Mucosa of rectum (tissue), 2 donors: ENCODE measurements around the gene RNF224.

ENCODE experiments used
- H3K27ac ChIP-seq, 2 donors: one replicate each; pipeline ENCODE4 v1.7.0; 2013; ENCODE audit warnings: inconsistent platforms in 2 of 2, low read depth in 2 of 2, low read length in 2 of 2
- H3K27me3 ChIP-seq, 2 donors: one replicate each; pipeline ENCODE4 v1.7.0; 2013; ENCODE audit warnings: low read length in 2 of 2; ENCODE audit not compliant: control insufficient read depth in 2 of 2, insufficient read depth in 2 of 2
- H3K36me3 ChIP-seq, 2 donors: one replicate each; pipeline ENCODE4 v1.7.0; 2013; ENCODE audit warnings: low read length in 2 of 2; ENCODE audit not compliant: control insufficient read depth in 2 of 2, insufficient read depth in 2 of 2
- H3K4me1 ChIP-seq, 2 donors: one replicate each; pipeline ENCODE4 v1.7.0; 2013; ENCODE audit warnings: low read length in 2 of 2, mild to moderate bottlenecking in 1 of 2; ENCODE audit not compliant: control insufficient read depth in 2 of 2, insufficient read depth in 2 of 2
- H3K4me3 ChIP-seq, 2 donors: one replicate each; pipeline ENCODE4 v1.7.0; 2013; ENCODE audit warnings: low read length in 2 of 2
- H3K9ac ChIP-seq, 2 donors: one replicate each; pipeline ENCODE4 v1.7.0; 2013; ENCODE audit warnings: low read length in 2 of 2, low read depth in 1 of 2, mild to moderate bottlenecking in 1 of 2
- H3K9me3 ChIP-seq, 2 donors: one replicate each; pipeline ENCODE4 v1.7.0; 2013; ENCODE audit warnings: low read length in 2 of 2; ENCODE audit not compliant: control insufficient read depth in 2 of 2
- donor health status: healthy.
- donor health status: Normal muscosa, but diverticular disease.

Gene RNF224

GRCh38 chr9:137192448-137192780, 34.9 kb upstream of the RNF224 start:
- no peak overlapping the region for H3K9ac ChIP-seq

DNA sequence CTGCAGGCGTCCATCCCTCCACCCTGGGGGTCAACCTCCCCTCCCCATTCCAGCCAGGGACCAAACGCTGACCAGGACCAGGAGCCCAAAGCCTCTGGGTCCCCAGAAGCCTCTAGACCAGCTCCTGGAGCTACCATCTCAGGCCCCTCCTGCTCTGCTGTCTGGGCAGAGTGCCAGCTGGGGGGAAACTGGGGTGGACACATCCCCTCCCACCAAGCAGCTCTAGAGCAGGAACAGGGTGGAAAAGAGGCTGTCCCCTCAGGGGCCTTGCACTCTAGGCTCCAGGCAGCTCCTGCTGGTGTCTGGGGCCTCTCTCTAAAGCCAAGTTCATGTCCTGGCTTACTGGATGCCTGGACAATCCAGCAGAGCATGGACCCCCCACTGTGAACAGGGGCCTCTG, 34.4 kb upstream of the RNF224 start:
- H3K27me3 ChIP-seq, result no peaks in the 10 kb centered on the region
- H3K36me3 ChIP-seq, result peaks cover 26 to 27% of the 10 kb centered on the region in 2 donors
- H3K9ac ChIP-seq, result no peak overlapping the region
- no peaks in the 10 kb centered on the region for H3K9me3 ChIP-seq
- no peak overlapping the region for H3K27ac ChIP-seq
- H3K4me3 ChIP-seq, result no peak overlapping the region
- peaks cover 52 to 61% of the 10 kb centered on the region in 2 donors for H3K4me1 ChIP-seq

More at GRCh38 chr9:137192448-137192780, 34.9 kb upstream of the RNF224 start:
- Histone ChIP-seq H3K4me1 (peaks cover 52 to 61% of the 10 kb centered on the region in 2 donors), H3K4me3 (no peak overlapping the region), H3K27me3 (no peaks in the 10 kb centered on the region), H3K36me3 (peaks cover 27% of the 10 kb centered on the region in 2 donors), H3K9me3 (no peaks in the 10 kb centered on the region), H3K27ac (no peak overlapping the region)

- no peak overlapping the region for H3K9ac ChIP-seq
- no peaks in the 10 kb centered on the region for H3K27me3 ChIP-seq
- peaks cover 57 to 67% of the 10 kb centered on the region in 2 donors for H3K4me1 ChIP-seq
- H3K27ac ChIP-seq, result no peak overlapping the region
- H3K36me3 ChIP-seq, result peaks cover 26 to 27% of the 10 kb centered on the region in 2 donors
- no peak overlapping the region for H3K4me3 ChIP-seq
- no peaks in the 10 kb centered on the region for H3K9me3 ChIP-seq
These were observed 33.5 kb upstream of the RNF224 start for GRCh38 chr9:137193771-137194170.

DNA sequence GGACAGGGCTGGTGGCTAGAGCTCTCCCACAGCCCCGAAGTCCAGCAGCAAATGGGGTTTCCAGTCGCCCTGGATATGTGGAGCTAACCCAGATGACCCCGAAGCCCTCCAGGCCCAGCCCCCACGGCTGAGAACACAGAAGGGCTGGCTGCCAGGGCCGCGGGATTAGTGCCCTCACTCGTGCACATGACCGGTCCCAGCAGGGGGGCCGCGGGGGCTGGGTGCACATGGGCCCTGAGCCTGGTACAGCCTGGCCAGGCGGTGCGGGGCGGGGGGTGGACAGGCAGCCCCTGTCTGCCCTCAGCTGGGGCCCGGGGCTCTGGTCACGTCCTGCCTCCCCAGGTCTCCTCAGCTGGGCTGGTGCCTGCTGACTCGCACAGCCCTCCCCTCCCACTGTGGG, 32.9 kb upstream of the RNF224 start:
- Histone ChIP-seq H3K4me1 (peaks cover 60 to 66% of the 10 kb centered on the region in 2 donors), H3K4me3 (peak overlapping the region; percentile 55 to 57), H3K9me3 (no peaks in the 10 kb centered on the region), H3K9ac (peak overlapping the region; percentile 24 to 65), H3K27me3 (no peaks in the 10 kb centered on the region), H3K36me3 (peaks cover 26 to 27% of the 10 kb centered on the region in 2 donors), H3K27ac (peak overlapping the region; percentile 96 to 97)

DNA sequence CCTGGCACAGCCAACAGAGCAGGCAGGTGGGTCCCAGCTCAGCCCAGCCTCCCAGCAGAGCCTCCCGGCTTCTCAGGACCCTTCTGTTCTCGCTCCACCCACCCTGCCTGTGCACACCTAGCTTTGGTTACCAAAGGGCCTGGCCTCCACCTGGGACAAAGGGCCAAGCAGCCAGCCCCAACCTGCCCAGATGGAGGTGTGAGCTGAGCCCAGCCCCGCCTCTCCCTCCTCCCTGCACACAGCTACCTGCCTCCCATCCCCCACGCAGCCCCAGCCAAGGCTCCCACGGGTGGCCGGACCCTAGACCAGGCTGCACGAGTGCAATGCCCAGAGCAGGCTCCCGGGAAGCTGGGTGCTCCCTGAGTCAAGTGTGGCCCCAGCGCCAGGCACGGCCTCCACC, 32.4 kb upstream of the RNF224 start:
- H3K9me3 ChIP-seq, result no peaks in the 10 kb centered on the region
- peaks cover 58 to 62% of the 10 kb centered on the region in 2 donors for H3K4me1 ChIP-seq
- peaks cover 25 to 26% of the 10 kb centered on the region in 2 donors for H3K36me3 ChIP-seq
- H3K27me3 ChIP-seq, result no peaks in the 10 kb centered on the region
- H3K4me3 ChIP-seq, result peak overlapping the region; percentile 55 to 57
- H3K27ac ChIP-seq, result peak overlapping the region; percentile 96 to 97
- peak overlapping the region; percentile 60 to 65 for H3K9ac ChIP-seq

DNA sequence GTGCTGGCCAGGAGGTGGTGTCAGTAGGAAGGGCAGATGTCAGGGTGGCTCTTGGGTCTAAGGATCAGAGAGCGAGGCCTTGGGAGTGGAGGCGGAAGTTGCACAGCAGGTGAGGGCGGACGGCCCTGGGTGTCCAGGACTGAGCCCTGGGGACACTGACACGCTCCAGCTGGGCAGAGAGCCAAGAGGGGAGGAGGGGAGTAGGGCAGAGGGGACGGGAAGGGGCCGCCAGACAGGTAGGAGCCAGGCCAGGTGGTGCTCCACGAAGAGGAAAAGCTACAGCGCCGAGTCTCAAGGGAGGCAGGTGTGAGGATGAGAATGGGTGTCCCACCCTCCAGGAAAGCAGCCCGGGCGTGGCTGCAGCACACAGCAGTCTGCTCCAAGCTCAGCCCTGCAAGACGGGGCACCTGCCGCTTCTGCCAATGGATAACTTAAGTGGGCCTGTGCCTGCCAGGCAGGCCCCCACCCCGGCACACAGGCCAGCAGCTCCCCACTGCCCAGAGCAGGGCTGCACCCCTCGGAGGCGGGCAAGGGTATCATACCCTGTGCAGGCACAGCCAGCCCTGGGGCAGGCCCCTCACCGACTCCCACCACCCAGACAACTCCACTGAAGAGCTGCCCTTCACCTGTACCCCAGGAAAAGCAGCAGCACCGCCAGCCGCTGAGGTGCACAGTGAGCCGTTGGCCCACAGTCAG, 31.6 kb upstream of the RNF224 start:
- H3K36me3 ChIP-seq, result peaks cover 19 to 20% of the 10 kb centered on the region in 2 donors
- peak overlapping the region; percentile 96 to 97 for H3K27ac ChIP-seq
- no peaks in the 10 kb centered on the region for H3K9me3 ChIP-seq
- peak overlapping the region; percentile 60 to 65 for H3K9ac ChIP-seq
- H3K4me1 ChIP-seq, result peaks cover 53 to 54% of the 10 kb centered on the region in 2 donors
- no peaks in the 10 kb centered on the region for H3K27me3 ChIP-seq
- H3K4me3 ChIP-seq, result peak overlapping the region; percentile 55 to 57

DNA sequence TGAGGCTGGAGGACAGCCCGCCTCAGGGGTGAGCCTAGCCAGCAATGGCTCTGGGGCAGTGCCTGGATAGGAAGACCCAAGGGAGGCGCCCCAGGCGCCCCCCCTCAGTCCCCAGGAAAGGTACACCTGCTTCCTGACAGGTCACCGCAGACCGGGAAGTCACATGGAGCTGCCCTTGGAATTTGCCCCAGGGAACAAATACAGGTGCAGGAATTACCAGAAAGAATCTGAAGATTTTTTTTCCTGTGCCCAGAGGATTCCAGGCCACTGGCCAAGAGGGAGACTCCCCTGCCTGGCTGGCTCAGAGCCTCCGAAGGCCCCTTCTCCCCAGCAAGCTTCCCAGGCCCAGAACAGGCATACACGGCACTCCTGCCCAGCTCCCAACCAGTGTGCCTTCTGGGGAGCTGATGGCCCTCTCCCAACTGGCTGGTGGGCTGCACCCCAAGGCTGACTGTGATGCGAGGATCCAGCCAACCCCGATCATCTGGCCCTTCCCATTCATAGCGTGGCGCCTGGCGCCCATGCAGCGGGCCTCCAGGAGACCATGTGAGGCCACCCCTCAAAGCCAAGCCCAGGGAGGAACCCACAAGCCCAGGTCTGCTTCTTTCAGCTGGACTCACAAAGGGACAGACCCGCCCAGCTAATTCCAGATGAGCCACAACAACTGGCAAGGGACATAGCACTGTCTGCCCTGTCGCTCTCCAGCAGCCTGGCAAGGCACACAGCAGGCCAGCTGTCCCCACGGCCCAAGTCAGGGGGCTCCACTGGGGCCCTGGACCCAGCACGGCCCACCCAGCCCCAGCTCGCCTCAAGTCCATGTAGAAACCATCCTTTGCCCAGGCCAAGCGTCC, 29.0 kb upstream of the RNF224 start:
- H3K27me3 ChIP-seq, result no peaks in the 10 kb centered on the region
- H3K4me3 ChIP-seq, result peak overlapping the region; percentile 67 to 72
- H3K4me1 ChIP-seq, result peaks cover 56 to 60% of the 10 kb centered on the region in 2 donors
- peak overlapping the region; percentile 96 to 97 for H3K27ac ChIP-seq
- no peaks in the 10 kb centered on the region for H3K9me3 ChIP-seq
- H3K36me3 ChIP-seq, result no peaks in the 10 kb centered on the region
- peak overlapping the region; percentile 83 for H3K9ac ChIP-seq

- peak overlapping the region; percentile 83 for H3K9ac ChIP-seq
- no peaks in the 10 kb centered on the region for H3K9me3 ChIP-seq
- no peaks in the 10 kb centered on the region for H3K36me3 ChIP-seq
- peak overlapping the region; percentile 67 to 72 for H3K4me3 ChIP-seq
- peak overlapping the region; percentile 96 to 97 for H3K27ac ChIP-seq
- H3K4me1 ChIP-seq, result peaks cover 59 to 64% of the 10 kb centered on the region in 2 donors
- no peaks in the 10 kb centered on the region for H3K27me3 ChIP-seq
These were observed 28.4 kb upstream of the RNF224 start for GRCh38 chr9:137198902-137199283.

GRCh38 chr9:137199411-137200121, 27.7 kb upstream of the RNF224 start:
- Histone ChIP-seq H3K27ac (peak overlapping the region; percentile 96 to 97), H3K4me3 (peak overlapping the region; percentile 67 to 72), H3K9ac (peak overlapping the region; percentile 83), H3K9me3 (no peaks in the 10 kb centered on the region), H3K27me3 (no peaks in the 10 kb centered on the region), H3K4me1 (peaks cover 59 to 64% of the 10 kb centered on the region in 2 donors), H3K36me3 (no peaks in the 10 kb centered on the region)
